Fibroblast of lung (primary cell): ENCODE measurements around the gene GSE1.

Experiments used
- EZH2 ChIP-seq: IDR thresholded peaks from 2 replicates; pipeline ENCODE4 v1.5.1; 2012; ENCODE audit warnings: low read length, control low read depth, mild to moderate bottlenecking; ENCODE audit errors: missing control alignments
- TF ChIP-seq, protein P1 (sequence below), 2 donors: IDR thresholded peaks in 1 of 2; conservative IDR thresholded peaks in 1 of 2; 1 replicate in 1 of 2; 2 replicates in 1 of 2; pipeline ENCODE4 v1.5.1; 2011 to 2012; ENCODE audit warnings: low read length in 2 of 2, control low read depth in 1 of 2, inconsistent platforms in 1 of 2, low read depth in 1 of 2, mild to moderate bottlenecking in 1 of 2

DNA sequence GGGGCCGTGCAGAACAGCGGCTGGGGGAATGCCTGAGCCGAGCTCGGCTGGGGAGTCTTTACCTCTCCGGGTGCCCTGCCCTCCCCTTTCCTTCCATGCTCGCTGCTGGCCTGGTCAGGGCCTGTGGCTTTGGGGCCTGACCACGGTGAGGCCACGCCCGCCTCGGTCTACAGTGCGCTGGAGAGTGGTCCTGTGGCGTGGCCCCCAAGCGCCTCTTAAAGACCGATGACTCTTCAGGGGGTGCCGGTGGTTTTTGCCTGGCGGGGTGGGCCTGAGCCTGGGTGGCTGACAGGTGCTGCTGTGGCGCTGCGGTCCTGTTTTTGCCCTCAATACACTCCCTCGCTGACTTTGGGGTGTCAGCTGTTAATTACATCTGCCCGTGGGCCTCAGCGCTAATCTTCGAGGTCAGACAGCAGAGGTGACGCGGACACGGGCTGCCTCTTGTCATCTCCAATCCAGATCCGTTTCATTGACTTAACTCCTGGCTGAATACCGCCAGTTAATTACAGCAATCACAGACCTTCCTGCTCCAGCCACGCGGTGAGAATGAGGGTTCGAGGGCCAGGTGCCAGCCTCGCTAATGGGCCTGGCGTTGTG lies 29.7 kb downstream of the GSE1 start:
- TF ChIP-seq, protein P1, sequence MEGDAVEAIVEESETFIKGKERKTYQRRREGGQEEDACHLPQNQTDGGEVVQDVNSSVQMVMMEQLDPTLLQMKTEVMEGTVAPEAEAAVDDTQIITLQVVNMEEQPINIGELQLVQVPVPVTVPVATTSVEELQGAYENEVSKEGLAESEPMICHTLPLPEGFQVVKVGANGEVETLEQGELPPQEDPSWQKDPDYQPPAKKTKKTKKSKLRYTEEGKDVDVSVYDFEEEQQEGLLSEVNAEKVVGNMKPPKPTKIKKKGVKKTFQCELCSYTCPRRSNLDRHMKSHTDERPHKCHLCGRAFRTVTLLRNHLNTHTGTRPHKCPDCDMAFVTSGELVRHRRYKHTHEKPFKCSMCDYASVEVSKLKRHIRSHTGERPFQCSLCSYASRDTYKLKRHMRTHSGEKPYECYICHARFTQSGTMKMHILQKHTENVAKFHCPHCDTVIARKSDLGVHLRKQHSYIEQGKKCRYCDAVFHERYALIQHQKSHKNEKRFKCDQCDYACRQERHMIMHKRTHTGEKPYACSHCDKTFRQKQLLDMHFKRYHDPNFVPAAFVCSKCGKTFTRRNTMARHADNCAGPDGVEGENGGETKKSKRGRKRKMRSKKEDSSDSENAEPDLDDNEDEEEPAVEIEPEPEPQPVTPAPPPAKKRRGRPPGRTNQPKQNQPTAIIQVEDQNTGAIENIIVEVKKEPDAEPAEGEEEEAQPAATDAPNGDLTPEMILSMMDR (conservative IDR thresholded peaks at IDR 0.05 in 1 of 2, IDR thresholded peaks at IDR 0.05 in 1 of 2; ENCODE audit: low read depth in 1 of 2, low read length in 2 of 2) = no peak
- TF ChIP-seq EZH2 = no peak
